NB4 (cell line): ENCODE data around the gene SUGP2.
A peak's percentile ranks its signal among the peaks of the same experiment; 100 is the strongest.

Experiments
- DNase-seq: peaks from one replicate; pipeline ENCODE4 v3.0.0; 2010; ENCODE audit warnings: low read depth
- H3K4me3 ChIP-seq: one replicate; pipeline ENCODE4 v1.5.1; 2011; ENCODE audit warnings: mild to moderate bottlenecking, low read depth, low read length, moderate library complexity
- MAX ChIP-seq: IDR thresholded peaks from 2 replicates; pipeline ENCODE4 v1.6.1; 2011; ENCODE audit warnings: low read depth, low read length
- MYC ChIP-seq: IDR thresholded peaks from 2 replicates; pipeline ENCODE4 v1.6.1; 2011; ENCODE audit warnings: low read depth, low read length
- POLR2A ChIP-seq: IDR thresholded peaks from 2 replicates; pipeline ENCODE4 v1.6.1; 2011; ENCODE audit warnings: mild to moderate bottlenecking; ENCODE audit not compliant: insufficient read length; ENCODE audit errors: extremely low read depth
- TF ChIP-seq, protein P1 (sequence below): IDR thresholded peaks from one replicate; pipeline ENCODE4 v1.5.1; 2012; ENCODE audit warnings: low read depth, low read length

SUGP2 gene

GRCh38 chr19:18969931-18970659 is 63.2 kb downstream of the SUGP2 start:
- peak; percentile 47 for DNase-seq
- no peak overlapping the region for H3K4me3 ChIP-seq
- TF ChIP-seq, protein P1, sequence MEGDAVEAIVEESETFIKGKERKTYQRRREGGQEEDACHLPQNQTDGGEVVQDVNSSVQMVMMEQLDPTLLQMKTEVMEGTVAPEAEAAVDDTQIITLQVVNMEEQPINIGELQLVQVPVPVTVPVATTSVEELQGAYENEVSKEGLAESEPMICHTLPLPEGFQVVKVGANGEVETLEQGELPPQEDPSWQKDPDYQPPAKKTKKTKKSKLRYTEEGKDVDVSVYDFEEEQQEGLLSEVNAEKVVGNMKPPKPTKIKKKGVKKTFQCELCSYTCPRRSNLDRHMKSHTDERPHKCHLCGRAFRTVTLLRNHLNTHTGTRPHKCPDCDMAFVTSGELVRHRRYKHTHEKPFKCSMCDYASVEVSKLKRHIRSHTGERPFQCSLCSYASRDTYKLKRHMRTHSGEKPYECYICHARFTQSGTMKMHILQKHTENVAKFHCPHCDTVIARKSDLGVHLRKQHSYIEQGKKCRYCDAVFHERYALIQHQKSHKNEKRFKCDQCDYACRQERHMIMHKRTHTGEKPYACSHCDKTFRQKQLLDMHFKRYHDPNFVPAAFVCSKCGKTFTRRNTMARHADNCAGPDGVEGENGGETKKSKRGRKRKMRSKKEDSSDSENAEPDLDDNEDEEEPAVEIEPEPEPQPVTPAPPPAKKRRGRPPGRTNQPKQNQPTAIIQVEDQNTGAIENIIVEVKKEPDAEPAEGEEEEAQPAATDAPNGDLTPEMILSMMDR, result no peak
- no peak for TF ChIP-seq POLR2A
- TF ChIP-seq MYC, result no peak
- TF ChIP-seq MAX, result no peak

GRCh38 chr19:18967358-18968146 is 65.8 kb downstream of the SUGP2 start:
- DNase-seq, result peak; percentile 87
- peak; percentile 80 for TF ChIP-seq MYC
- TF ChIP-seq, protein P1, result no peak
- TF ChIP-seq MAX, result peak; percentile 81
- H3K4me3 ChIP-seq, result no peak overlapping the region

DNA sequence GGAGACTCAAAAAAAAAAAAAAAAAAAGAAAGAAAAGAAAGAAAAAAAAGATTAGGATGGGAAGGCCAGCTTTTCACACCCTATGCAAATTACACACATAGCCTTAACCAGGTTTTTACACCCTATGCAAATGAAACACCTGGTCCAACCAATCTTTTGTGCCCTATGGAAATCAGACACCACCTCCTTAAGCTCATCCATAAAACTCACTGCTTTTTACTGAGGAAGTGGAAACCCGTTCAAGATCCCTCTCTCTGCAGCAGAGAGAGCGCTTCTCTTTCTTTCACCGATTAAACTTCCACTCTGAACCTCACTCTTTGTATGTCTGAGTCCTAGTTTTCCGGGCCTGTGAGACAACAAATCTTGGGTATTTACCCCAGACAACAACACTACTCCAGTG is 67.0 kb downstream of the SUGP2 start:
- TF ChIP-seq MAX, result no peak
- TF ChIP-seq POLR2A, result peak; percentile 54
- peak; percentile 60 for DNase-seq
- no peak overlapping the region for H3K4me3 ChIP-seq

DNA sequence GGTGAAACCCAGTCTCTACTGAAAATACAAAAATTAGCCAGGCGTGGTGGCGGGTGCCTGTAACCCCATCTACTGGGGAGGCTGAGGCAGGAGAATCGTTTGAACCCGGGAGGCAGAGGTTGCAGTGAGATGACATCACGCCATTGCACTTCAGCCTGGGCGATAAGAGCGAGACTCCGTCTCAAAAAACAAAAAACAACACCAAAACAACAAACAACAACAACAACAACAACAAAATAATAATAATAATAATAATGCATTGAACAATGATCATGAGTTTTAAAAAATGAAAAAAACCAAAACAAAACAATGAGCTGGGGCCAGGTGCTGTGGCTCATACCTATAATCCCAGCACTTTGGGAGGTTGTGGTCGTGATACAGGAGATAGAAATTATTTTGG is 69.2 kb downstream of the SUGP2 start:
- H3K4me3 ChIP-seq, result no peak overlapping the region
- no peak for DNase-seq
- TF ChIP-seq MYC, result no peak
- no peak for TF ChIP-seq MAX
- TF ChIP-seq, protein P1, result no peak
- no peak for TF ChIP-seq POLR2A

DNA sequence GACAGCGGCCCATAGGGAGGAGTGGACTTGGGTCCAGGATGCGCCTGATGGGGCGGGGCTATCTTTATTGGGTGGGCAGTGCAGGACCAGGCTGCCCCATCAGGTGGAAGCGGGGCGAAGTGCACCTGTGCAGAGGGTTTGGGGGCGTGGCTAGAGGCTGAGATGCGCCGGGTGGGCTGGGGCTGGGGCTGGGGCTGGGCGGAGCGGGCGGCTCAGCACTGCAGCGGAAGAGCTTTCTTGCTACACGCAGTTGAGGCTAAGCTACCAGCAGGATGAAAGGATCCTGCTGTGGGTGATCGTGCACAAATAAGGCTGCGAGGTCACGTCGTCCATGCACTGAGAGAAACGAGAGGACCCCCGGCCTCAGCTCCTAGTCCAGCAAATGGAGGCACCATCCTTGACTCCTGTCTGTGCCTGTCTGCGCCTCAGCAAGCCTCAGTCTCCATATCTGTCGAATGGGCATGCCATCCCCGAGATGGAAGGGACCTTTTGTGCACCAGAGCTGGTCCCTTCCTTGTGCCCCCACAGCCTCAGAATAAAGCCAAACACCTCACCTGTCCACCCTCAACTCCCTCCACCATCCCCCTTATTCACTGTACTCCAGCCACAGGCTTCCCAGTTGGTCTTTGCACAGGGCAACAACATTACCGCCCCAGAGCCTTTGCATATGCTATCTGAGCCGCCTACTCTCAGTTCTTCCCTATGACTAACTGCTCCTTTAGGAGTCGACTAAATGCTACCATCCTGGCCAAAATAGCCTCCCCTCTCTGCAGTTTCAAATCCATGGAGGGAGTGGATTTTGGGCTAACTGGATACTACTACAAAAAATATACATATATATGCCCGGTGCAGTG is 71.3 kb downstream of the SUGP2 start:
- no peak for DNase-seq

More for the DNA sequence above, 71.3 kb downstream of the SUGP2 start:
- TF ChIP-seq, protein P1, result no peak
- TF ChIP-seq MAX (no peak), POLR2A (peak; percentile 16), MYC (no peak)
- H3K4me3 ChIP-seq, result no peak overlapping the region
